HTR-8/SVneo (cell line): ENCODE data around the gene SLC19A1.

Source experiments
- DNase-seq: peaks from one replicate; pipeline ENCODE4 v3.0.0; 2011; ENCODE audit warnings: low spot score, mixed read lengths; ENCODE audit not compliant: insufficient read length
- FAIRE-seq: peaks from 2 replicates; lab custom pipeline; 2011; peaks lifted over from hg19 to GRCh38; lab: Jason Lieb, UNC

The SLC19A1 gene

GRCh38 chr21:45485686-45486442 lies 56.4 kb downstream of the SLC19A1 start:
- DNase-seq (no peak), FAIRE-seq (no peak)

GRCh38 chr21:45484318-45484717 lies 57.9 kb downstream of the SLC19A1 start:
- FAIRE-seq: peak; percentile 97
- no peak for DNase-seq

GRCh38 chr21:45482899-45483821 lies 59.1 kb downstream of the SLC19A1 start:
- FAIRE-seq: no peak
- DNase-seq: no peak

- DNase-seq (no peak), FAIRE-seq (no peak)
Observed at GRCh38 chr21:45481977-45482898, 60.0 kb downstream of the SLC19A1 start.

- no peak for DNase-seq
- no peak for FAIRE-seq
Observed at GRCh38 chr21:45481566-45481965, 60.7 kb downstream of the SLC19A1 start.

GRCh38 chr21:45480701-45481500 lies 61.3 kb downstream of the SLC19A1 start:
- FAIRE-seq (no peak), DNase-seq (no peak)

- no peak for FAIRE-seq
- DNase-seq: no peak
Observed at GRCh38 chr21:45479691-45480675, 62.3 kb downstream of the SLC19A1 start.

GRCh38 chr21:45478816-45479669 lies 63.2 kb downstream of the SLC19A1 start:
- FAIRE-seq (peak; percentile 99), DNase-seq (no peak)

GRCh38 chr21:45478115-45478801 lies 64.0 kb downstream of the SLC19A1 start:
- DNase-seq (peak; percentile 30), FAIRE-seq (no peak)

- FAIRE-seq (no peak), DNase-seq (no peak)
Observed at GRCh38 chr21:45477176-45478114, 64.8 kb downstream of the SLC19A1 start.

GRCh38 chr21:45476582-45476981 lies 65.7 kb downstream of the SLC19A1 start:
- peak; percentile 98 for FAIRE-seq

GRCh38 chr21:45475797-45476570 lies 66.3 kb downstream of the SLC19A1 start:
- DNase-seq (no peak), FAIRE-seq (no peak)

More at GRCh38 chr21:45476582-45476981, 65.7 kb downstream of the SLC19A1 start:
- no peak for DNase-seq

- DNase-seq (no peak), FAIRE-seq (no peak)
Observed at GRCh38 chr21:45475004-45475685, 67.1 kb downstream of the SLC19A1 start.

GRCh38 chr21:45474323-45474950 lies 67.8 kb downstream of the SLC19A1 start:
- FAIRE-seq: peak; percentile 99
- DNase-seq: no peak
